Measurements from ENCODE around the gene CGB8.
"Not testable (repeated sequence)": the region's sequence is repeated elsewhere in the genome, so short reads cannot be mapped to it uniquely, and the experiment has no call there.

Gene CGB8

DNA sequence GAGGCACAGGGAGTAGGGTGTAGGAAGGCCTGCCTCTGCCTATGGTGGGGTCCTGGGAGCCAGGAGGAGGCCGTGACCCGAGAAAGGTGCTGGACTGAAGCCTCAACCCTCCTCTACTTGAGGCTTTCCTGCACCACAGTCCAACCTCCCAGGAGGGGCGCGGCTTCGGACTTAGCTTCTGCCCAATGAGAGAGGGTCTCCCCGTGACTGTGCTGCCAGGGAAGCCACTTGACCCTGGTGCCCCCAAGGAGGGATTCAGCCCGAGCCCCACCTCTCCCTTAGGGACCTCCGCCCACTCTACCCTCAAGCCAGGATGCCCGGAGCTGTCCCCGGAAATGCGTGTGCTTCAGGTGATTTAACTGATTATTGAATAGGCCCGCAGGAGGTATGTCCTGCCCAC, at the start of gene CGB8:
TSS of gene CGB8 (minus strand) at position 101 of the 400 bp plus-strand sequence. CDS start 372 bp downstream, outside the sequence.
- not testable (repeated sequence) for DNase-seq

DNA sequence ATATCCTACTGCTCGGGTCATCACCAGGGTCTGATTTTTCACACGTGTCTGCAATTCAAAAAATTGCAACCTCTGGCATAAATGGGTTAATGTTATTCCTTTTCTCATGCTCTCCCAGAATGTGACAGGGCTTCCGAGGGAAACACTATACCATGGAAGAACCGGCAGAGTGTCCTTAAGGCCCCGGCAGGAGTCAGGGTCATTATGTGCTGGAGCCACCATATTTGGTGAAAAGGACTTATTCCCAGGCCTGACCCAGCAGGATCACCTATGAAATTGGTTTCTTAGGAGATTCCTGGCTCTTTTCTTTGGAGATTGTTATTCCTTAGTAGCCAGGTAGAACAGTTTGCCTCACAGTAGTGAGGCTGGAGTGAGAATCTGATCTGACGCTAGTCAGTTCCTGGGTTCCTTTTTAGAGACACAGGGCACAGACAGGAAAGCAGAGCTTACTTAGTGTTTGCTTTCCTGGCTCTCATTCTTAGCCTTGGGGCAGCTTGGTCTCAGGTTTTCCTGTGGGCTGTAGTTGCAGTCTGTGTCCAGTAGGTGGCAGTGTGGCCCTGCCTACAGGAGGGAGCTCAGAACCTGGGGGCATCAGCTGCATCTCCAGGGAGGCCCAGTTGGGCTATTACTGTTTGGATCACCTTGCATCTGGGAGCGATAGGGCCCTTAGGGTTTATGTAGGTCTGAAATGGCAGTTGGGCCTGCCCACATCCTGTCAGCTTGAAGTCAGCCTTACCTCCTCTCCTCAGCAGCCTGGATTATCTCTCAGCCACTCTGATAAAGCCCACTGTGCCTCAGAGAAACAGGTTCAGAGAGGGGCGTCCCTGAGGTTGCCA, 48.8 kb upstream of the CGB8 start:
- peak; percentile 87 for DNase-seq

DNA sequence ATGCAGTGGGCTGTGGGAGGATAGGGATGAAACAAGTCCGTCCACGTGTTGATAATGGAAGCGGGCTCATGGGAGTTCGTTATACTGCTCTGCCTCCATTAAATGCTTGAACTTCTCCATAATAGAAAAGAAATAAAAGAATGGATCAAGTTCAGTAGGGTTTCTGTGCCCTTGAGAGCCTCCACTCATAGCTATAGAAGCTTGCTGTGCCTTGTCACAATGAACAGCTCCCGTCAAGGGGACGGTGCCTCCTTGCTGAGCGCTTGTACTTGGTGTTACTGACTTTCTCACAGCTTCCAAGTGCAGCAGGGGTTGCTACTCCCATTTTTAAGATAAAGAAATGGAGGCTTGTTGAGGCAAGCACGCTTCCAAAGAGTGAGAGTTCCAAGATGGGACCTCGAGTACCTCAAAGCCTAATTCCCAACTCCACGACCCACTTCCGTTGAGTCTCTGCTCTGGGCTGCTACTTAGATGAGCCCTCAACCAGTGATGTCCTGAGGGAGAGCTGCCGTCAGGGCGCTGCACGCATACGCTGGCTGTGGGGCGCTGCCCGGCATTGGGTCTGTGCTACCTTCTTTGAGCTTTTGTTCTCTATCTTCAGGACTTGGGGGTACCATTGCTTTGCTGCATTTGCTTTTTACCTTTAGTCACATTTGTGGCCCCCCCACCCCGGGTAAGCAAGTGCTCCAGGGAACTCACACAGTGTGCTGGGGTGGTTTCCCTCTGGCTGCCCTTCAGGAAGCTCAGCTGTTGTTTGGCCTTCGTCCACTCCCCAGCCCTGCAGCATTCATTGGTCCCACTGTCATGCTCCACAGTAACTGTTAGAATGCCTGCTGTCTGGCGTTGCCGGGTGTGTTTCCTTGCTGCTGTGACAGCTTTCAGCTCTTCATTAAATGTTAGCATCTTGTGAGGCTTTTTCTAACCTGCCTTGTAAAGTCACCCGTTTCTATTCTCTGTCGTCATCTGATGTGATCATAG, 45.9 kb upstream of the CGB8 start:
- no peak for DNase-seq

DNA sequence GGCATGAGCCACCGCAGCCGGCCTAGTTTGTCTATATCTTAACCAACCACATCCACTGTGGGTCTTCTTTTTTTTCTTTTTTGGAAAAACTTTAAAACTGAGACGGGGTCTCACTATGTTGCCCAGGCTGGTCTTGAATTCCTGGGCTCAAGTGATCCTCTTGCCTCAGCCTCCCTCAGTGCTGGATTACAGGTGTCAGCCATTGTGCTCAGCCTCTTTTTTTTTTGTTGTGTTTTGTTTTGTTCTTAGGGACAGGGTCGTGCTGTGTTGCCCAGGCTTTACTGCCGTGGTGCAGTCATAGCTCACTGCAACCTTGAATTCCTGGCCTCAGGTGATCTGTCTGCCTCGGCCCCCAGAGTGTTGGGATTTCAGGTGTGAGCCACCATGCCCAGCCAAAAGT, 43.8 kb upstream of the CGB8 start:
- DNase-seq = no peak

DNA sequence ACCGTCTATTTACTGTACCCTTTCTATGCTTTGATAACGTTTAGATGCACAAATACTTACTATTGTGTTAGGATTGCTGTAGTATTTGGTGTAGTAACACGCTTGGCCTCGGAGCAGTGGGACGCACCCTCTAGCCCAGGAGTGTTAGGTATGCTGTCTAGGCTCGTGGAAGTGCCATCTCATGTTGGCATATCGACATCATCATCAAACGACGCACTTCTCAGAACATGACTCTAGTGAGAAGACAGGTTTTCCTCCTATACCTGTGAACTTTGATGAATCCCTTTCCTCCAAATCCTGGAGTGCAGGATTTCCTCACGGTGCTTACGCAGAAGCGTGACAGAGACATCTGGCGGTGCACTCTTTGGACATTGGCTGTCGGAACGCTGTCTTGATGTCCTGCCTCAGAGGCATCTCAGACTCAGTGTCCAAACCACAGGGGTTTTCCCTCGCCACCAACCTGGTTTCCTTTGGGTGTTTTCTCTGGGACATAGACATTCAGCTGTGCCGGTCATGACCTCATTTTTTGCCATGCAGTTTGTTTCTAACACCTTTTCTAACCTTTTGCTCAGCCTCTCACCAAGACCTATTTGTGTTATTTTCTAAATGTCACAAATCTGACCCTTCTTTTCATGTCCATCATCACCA, 42.6 kb upstream of the CGB8 start:
- DNase-seq = no peak

DNA sequence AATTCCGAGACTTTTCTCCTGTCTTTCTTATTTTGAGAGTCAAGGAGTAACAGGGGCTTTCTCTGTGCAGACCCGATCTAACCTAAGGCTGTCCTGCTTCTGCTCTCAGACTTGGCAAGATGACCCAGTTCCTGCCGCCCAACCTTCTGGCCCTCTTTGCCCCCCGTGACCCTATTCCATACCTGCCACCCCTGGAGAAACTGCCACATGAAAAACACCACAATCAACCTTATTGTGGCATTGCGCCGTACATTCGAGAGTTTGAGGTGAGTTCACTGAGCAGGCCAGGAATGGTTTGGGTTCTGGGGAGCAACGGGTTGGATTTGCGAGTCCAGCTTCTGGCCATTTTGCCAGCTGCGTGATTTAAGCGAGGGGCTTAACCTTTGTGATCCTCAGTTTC, 37.4 kb upstream of the CGB8 start:
- DNase-seq = no peak

DNA sequence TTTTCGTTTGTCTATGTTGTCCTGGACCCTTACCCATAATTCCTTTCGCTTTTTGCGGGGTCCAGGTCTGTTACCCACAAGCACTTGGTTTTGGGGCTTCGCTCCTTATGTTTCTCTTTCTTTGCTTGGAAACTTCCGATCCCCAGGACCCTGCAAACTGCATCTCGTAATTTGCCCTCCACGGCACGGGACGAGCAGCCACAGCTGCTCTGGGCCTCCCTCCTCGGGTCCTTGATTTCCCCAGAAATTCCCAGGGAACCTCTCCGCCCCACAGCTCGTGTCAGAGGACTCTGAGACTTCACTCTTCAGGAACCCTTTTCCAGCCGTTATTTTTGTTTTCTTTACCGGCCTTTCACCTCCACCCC, 36.9 kb upstream of the CGB8 start:
- no peak for DNase-seq

DNA sequence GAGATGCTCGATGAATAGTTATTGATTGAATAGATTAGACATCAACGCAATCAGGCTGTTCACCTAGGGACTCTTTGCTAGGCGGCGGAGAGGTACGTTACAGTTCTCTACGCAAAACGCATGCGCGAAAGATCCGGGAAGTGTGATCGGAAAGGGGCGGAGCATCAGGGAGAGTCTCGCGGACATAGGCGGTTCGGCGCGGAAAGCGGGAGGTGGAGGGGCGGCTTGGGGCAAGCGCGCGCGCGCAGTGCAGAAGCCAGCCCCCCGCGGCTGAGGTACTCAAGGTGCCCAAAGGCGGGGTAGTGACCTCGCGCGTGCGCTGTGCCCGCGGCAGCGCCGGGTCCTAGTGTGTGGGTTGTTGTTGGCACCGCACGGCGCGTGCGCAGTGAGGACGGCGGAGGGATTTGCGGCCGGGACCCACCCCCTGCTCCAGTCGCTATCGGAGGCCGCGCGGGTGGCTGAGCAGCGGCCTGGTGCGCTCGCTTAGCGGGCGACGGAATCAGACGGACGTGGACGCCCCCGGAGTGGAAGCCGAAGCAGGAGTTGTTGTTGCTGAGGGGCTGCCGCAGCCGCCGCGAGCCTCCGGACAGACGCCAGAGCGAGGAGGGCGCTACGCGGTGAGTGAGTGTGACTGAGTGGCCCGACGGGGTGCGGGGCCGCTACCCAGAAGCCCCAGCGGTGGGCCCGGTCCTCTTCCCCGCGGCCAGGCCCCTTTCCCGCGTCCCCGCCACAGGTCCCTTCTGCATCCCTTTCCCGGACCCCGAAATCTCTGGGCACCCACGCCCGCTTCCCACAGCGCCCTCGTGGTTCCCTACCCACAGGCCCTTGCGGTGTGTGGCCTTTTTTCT, 36.3 kb upstream of the CGB8 start, which contains the start of gene SNRNP70:
TSS of gene SNRNP70 (plus strand) at position 432 of the 848 bp plus-strand sequence. CDS start 964 bp downstream, outside the sequence.
- DNase-seq = peak; percentile 99

DNA sequence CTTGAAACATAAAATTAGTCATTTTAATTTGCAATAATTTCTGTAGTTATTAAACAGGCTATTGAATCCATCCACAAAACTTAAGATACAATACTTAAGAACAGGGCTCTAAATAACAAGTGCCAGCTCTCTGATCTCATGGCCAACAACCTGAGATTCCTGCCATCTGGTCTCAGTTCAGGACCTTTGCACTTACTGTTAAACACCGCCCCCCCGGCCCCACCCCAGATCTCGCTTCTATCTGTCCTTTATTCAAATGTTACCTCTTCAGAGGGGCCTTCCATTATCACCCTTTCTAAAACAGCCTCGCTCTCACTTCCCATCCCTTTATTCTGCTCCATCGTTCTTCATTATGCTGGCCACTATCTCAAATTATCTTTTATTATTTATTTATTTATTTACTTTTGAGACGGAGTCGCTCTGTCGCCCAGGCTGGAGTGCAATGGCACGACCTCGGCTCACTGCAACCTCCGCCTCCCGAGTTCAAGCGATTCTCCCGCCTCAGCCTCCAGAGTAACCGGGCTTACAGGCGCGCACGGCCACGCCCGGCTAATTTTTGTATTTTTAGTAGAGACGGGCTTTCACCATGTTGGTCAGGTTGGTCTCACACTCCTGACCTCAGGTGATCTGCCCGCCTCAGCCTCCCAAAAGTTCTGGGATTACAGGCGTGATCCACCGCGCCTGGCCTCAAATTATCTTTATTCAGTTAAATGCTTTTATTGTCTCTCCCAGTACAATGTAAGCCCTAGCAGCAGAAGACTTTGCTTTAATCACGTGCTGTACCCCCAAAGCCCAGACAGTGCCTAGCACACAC, 35.5 kb upstream of the CGB8 start:
- no peak for DNase-seq

DNA sequence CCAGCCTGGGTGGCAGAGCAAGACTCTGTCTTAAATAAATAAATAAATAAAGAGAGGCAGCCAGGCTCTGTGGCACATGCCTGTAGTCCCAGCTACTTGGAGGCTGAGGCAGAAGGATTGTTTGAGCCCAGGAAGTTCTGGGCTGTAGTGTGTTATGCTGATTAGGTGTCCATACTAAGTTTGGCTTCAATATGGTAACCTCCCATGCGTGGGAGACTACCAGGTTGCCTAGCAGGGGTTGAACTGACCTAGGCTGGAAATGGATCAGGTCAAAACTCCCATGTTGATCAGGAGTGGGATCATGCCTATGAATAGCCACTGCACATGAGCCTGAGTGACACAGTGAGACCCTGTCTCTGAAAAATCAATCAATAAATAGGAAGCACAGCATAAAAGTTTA, 32.4 kb upstream of the CGB8 start:
- no peak for DNase-seq

DNA sequence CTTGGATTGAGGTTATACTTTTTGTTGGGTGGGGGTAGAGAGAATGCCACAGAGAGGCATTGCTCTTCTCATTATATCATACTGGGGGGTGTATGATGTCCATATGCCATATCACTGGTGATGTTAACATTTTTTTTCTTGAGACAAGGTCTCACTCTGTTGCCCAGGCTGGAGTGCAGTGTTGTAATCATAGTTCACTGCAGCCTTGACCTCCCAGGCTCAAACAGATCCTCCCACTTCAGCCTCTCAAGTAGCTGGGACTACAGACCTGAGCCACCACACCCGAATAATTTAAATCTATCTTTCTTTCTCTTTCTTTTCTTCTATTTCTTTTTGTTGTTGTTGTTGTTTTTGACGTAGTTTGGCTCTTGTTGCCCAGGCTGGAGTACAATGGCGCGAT, 31.5 kb upstream of the CGB8 start:
- no peak for DNase-seq

DNA sequence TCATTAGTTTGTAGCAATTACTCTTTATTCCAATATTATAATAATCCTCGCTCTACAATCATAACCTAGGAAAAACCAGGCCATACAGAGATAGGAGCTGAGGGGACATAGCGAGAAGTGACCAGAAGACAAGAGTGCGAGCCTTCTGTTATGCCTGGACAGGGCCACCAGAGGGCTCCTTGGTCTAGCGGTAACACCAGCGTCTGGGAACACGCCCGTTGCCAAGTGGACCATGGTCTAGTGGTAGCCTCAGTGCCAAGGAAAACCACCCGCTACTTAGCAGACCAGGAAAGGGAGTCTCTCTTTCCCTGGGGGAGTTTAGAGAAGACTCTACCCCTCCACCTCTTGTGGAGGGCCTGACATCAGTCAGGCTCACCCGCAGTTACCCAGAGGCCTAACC, 26.0 kb upstream of the CGB8 start:
- DNase-seq = peak; percentile 27

DNA sequence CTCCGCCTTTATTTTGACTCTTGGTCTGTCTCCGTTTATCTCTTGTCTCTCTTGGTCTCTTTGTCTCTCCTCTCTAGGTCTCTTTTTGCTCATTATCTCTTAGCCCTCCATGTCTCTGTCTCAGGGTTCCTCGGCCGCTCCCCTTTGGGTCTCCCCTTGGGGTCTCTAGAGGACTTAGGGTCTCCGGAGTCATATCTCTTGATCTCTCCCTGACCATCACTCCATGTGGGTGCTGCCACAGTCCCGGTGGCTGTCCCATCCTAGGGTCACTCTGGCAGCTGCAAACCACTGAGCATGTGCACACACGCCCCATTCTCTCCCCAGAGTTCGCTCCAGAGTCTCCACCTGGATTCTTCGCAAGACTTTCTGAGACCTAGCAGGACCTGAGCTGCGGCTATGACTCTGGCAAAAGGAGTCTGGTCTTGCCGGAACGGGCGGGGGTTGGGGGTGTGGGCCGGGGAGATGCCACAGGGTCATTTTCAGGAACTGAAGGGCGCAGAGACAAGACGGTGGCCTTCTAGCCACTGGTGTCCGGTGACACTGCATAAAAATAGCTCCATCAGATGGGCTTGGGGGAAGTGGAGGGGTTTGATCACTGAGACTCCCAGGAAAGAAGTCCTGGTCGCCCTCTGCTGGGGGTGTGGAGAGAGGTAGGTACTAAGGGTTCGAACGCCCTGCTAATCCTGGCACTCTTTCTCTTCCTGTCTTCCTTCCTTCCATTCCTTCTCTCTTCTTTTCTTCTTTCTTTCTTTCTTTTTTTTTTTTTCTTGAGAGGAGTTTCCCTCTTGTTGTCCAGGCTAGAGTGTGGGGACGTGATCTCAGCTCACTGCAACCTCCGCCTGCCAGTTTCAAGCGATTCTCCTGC, 24.8 kb upstream of the CGB8 start:
- no peak for DNase-seq

DNA sequence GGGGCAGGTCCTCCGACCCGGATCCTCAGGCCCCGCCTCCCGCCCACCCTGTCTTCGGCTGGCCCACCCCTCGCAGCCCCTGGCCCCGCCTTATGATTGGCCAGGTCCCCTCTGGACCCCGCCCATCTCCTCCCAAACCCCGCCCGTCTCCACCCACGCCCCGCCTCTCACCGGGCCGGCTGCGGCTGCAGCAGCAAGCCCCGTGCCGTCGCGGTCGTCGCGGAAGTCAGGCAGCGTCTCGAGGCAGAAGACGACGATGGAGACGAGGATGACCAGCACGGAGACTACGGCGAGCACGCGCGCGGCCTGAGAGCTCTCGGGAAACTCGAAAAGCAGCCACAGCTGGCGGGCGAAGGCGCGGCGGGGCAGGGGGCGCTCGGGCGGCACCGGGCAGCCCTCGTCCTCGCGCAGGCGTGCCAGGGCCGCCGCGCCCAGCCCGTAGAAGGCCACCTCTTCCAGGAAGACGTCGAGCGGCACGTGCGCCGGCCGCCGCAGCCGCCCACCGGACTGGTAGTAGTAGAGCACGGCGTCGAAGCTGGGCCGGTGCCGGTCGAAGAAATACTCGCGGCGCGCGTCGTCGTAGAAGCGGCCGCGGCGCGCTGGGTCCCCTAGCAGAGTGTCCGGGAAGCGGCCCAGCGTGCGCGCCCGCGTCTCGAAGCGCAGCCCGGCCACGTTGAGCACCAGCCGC, 23.1 kb upstream of the CGB8 start:
- no peak for DNase-seq

DNA sequence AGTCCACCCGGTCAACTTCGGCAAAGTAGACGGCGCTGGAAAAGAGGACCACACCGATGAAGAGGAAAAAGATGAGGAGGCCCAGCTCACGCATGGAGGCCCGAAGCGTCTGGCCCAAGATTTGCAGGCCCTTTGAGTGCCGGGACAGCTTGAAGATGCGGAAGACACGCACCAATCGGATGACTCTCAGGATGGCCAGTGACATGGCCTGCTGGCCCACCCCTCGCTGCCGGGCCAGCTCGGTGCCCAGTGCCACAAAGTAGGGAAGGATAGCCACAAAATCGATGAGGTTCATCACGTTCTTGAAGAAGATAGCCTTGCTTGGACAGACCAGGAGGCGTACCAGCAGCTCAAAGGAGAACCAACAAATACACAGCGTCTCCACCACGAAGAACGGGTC, 21.5 kb upstream of the CGB8 start:
- no peak for DNase-seq

DNA sequence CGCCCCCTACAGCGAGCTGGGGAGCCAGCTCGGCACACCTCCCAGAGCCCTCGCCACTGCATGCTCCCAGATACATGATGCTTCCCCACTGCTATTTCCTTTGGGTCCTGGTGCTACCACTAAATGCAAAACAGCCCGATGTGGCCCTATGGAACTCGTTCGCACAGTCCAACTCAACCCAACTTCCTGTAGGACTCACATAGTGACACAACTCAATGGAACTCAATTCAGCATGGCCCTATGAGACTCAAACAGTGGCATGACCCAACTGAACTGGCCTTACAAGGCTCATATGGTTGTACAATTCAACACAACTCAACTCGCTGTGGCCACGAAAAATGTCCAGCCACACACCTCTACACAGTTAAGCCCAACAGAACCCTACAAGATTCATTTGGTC, 20.1 kb upstream of the CGB8 start:
- DNase-seq = no peak

DNA sequence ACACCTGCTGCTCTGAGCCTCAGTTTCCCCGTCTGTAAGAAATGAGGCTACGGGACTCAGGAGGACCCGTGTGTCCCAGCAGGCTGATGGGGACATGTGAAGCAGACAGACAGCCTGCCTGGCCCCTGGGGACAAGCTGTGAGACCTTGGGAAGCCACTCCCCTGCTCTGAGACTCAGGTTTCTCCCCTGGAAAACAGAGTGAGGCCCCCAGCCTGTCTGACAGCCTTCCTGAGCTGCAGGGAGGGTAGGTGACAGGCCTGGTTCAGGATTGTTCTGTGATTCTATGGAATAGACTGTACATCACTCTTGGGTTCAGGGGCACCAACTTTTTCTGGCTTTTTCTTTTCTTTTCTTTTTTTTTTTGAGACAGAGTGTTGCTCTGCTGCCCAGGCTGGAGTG, 18.6 kb upstream of the CGB8 start:
- DNase-seq = no peak

DNA sequence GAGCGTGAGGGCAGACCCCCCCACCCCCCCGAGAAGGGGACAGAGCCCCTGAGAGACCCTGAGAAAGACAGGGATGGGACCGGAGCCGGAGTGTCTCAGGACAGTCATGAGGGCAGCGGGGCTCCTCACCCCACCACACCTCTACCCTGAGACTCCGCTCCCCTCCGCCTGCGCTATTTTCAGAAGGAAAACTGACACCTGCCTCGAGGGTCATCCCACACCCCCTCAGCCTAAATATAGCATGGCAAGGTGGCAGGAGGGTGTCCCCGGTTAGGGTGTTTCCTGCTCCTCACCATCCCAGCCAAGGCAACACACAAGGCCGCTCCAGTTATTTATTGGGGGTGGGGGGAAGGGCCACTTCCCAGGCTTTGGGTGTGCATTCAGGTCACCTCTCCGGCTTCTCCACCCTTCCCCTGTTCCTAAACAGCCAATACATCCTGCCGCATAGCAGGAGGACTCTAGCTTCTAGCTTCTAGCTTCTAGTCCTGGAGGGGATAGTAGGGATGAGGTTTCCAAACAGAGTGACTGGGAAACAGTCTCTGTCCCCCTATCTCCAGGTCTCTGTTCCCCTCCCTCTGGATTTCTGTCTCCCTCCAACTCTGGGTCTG, 17.1 kb upstream of the CGB8 start:
- no peak for DNase-seq
